ENCODE results near the gene LYZL1.

- TF ChIP-seq CTCF (IDR thresholded peaks at IDR 0.05) (no peak), POLR2AphosphoS5 (IDR thresholded peaks at IDR 0.05) (no peak)
These were observed 24.2 kb downstream of the LYZL1 start for GRCh38 chr10:29313071-29313470.

Data from breast epithelium (tissue), 3 donors.